DND-41 (cell line): ENCODE measurements around the gene LMAN1.

Experiments used
- CTCF ChIP-seq: IDR thresholded peaks from 2 replicates; pipeline ENCODE4 v1.5.1; 2012; ENCODE audit warnings: borderline replicate concordance, low read length, moderate library complexity, mild to moderate bottlenecking; ENCODE audit not compliant: poor library complexity, severe bottlenecking; ENCODE audit errors: extremely low read depth
- EZH2 ChIP-seq: IDR thresholded peaks from 3 replicates; pipeline ENCODE4 v1.6.1; 2012; ENCODE audit warnings: borderline replicate concordance, low read depth, mild to moderate bottlenecking, moderate library complexity, low read length, inconsistent platforms; ENCODE audit not compliant: severe bottlenecking

GRCh38 chr18:59340817-59341216, 18.2 kb downstream of the LMAN1 start:
- no peak for TF ChIP-seq CTCF
- TF ChIP-seq EZH2 = no peak
